Breast epithelium (tissue), 4 donors: ENCODE results near the gene GALNTL6. TPM values are rescaled to one million over a fixed set of nuclear protein-coding genes. Genes with fewer than 3 reads are reported as not detected.

Source experiments
- DNase-seq, 2 donors: peaks; one replicate each; pipeline ENCODE4 v3.0.0-alpha.2; 2019; ENCODE audit warnings: low spot score in 2 of 2
- H3K27ac ChIP-seq, 2 donors: fragments of 200-600 bp; sonication (generic) in 1 of 2; one replicate each; pipeline ENCODE4 v1.5.1; 2016 to 2019; ENCODE audit warnings: mild to moderate bottlenecking in 1 of 2
- H3K27me3 ChIP-seq, 2 donors: fragments of 200-600 bp; sonication (generic) in 1 of 2; one replicate each; pipeline versions ENCODE4 v1.5.1 to v1.6.0; 2017 to 2019; ENCODE audit warnings: control low read depth in 1 of 2, mild to moderate bottlenecking in 1 of 2
- H3K36me3 ChIP-seq: fragments of 200-600 bp; one replicate; pipeline ENCODE4 v1.5.1; 2019
- H3K4me1 ChIP-seq, 2 donors: fragments of 200-600 bp; sonication (generic); one replicate each; pipeline ENCODE4 v1.5.1; 2016 to 2019; ENCODE audit warnings: control low read depth in 1 of 2
- H3K4me3 ChIP-seq, 3 donors: fragments of 200-600 bp; sonication (generic); 1 replicate in 2 of 3; 2 replicates in 1 of 3; pipeline ENCODE4 v1.5.1; 2016 to 2019; ENCODE audit warnings: mild to moderate bottlenecking in 3 of 3, moderate library complexity in 2 of 3
- H3K9me3 ChIP-seq, 2 donors: fragments of 200-600 bp; sonication (generic) in 1 of 2; one replicate each; pipeline ENCODE4 v1.5.1; 2016 to 2019; ENCODE audit warnings: control low read depth in 1 of 2
- POLR2A ChIP-seq: fragments of 450-650 bp; IDR thresholded peaks from one replicate; pipeline ENCODE4 v1.6.1; 2016; ENCODE audit warnings: antibody characterized with exemption, mild to moderate bottlenecking, moderate library complexity
- POLR2AphosphoS5 ChIP-seq, 3 donors: sonication (generic); formaldehyde crosslinking; IDR thresholded peaks; one replicate each; pipeline ENCODE4 v1.6.1; 2017; ENCODE audit warnings: antibody characterized with exemption in 3 of 3
- intact Hi-C: fragments of 100-400 bp; cut with DNase I; formaldehyde crosslinking; loops from one replicate; pipeline ENCODE4 v1.15.1; 2023; ENCODE audit warnings: low total_unique reads
- total RNA-seq, 3 donors: library from RNA; depleted of rRNA; stranded (reverse); fragments of >200 nt; gene quantifications; one replicate each; pipeline ENCODE4 v1.1.0, GENCODE V29; 2016
- TF ChIP-seq, protein P1 (sequence below), 3 donors: fragments of 450-650 bp; IDR thresholded peaks; one replicate each; pipeline ENCODE4 v1.5.1; 2016 to 2017; ENCODE audit warnings: antibody characterized with exemption in 3 of 3, mild to moderate bottlenecking in 3 of 3, moderate library complexity in 3 of 3

Gene GALNTL6
- total RNA-seq, 3 donors from 2014 or later: 0.29 to 0.98 TPM; not detected in 1

GRCh38 chr4:171814545-171814944 is 1.3 kb downstream of the GALNTL6 start:
- H3K4me1 ChIP-seq: peaks cover 0 to 3% of the 10 kb centered on the region in 2 donors
- H3K27ac ChIP-seq: no peak overlapping the region
- peaks cover 0 to 32% of the 10 kb centered on the region in 2 donors for H3K27me3 ChIP-seq
- TF ChIP-seq, protein P1, sequence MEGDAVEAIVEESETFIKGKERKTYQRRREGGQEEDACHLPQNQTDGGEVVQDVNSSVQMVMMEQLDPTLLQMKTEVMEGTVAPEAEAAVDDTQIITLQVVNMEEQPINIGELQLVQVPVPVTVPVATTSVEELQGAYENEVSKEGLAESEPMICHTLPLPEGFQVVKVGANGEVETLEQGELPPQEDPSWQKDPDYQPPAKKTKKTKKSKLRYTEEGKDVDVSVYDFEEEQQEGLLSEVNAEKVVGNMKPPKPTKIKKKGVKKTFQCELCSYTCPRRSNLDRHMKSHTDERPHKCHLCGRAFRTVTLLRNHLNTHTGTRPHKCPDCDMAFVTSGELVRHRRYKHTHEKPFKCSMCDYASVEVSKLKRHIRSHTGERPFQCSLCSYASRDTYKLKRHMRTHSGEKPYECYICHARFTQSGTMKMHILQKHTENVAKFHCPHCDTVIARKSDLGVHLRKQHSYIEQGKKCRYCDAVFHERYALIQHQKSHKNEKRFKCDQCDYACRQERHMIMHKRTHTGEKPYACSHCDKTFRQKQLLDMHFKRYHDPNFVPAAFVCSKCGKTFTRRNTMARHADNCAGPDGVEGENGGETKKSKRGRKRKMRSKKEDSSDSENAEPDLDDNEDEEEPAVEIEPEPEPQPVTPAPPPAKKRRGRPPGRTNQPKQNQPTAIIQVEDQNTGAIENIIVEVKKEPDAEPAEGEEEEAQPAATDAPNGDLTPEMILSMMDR (IDR thresholded peaks at IDR 0.05): no peak
- TF ChIP-seq POLR2AphosphoS5 (IDR thresholded peaks at IDR 0.05): no peak
- TF ChIP-seq POLR2A: no peak
- H3K36me3 ChIP-seq: no peaks in the 10 kb centered on the region
- intact Hi-C loops: no loop called here
- H3K4me3 ChIP-seq: no peak overlapping the region
- DNase-seq: no peak
- H3K9me3 ChIP-seq: no peaks in the 10 kb centered on the region

- H3K27me3 ChIP-seq: peaks cover 0 to 30% of the 10 kb centered on the region in 2 donors
- TF ChIP-seq POLR2AphosphoS5 (IDR thresholded peaks at IDR 0.05) (no peak), POLR2A (no peak)
- TF ChIP-seq, protein P1 (IDR thresholded peaks at IDR 0.05): no peak
- intact Hi-C loops: no loop called here
Measured at GRCh38 chr4:171817026-171817425, 3.8 kb downstream of the GALNTL6 start.

DNA sequence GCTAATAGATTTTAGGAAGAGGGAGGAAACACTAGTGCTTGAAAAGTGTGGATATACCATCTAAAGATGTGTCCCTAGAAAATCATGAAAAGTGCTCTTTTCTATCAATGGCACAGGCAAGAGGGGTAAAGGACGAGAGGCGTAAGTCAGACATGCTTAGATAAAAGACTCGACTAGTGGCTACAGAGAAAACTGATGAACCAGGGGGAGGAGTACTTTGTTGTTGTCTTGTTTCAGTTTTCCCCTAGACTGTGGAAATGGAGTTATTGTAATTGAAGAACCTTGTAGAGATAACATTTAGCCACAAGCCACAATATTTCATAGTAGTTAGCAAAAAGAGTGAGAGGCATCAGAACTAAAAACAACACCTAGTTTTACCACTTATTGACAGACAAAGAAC is 21.4 kb downstream of the GALNTL6 start:
- Histone ChIP-seq H3K27ac (no peak overlapping the region), H3K36me3 (no peaks in the 10 kb centered on the region), H3K27me3 (no peaks in the 10 kb centered on the region), H3K4me3 (no peak overlapping the region), H3K4me1 (no peaks in the 10 kb centered on the region), H3K9me3 (no peaks in the 10 kb centered on the region)
- intact Hi-C loops: no loop called here
- no peak for DNase-seq
- TF ChIP-seq POLR2A: no peak
- no peak for TF ChIP-seq POLR2AphosphoS5 (IDR thresholded peaks at IDR 0.05)
- TF ChIP-seq, protein P1 (IDR thresholded peaks at IDR 0.05): no peak

More at GRCh38 chr4:171817026-171817425, 3.8 kb downstream of the GALNTL6 start:
- no peak overlapping the region for H3K27ac ChIP-seq
- no peak overlapping the region for H3K4me3 ChIP-seq
- peaks cover 0 to 3% of the 10 kb centered on the region in 2 donors for H3K4me1 ChIP-seq
- no peaks in the 10 kb centered on the region for H3K9me3 ChIP-seq
- H3K36me3 ChIP-seq: no peaks in the 10 kb centered on the region
- no peak for DNase-seq

DNA sequence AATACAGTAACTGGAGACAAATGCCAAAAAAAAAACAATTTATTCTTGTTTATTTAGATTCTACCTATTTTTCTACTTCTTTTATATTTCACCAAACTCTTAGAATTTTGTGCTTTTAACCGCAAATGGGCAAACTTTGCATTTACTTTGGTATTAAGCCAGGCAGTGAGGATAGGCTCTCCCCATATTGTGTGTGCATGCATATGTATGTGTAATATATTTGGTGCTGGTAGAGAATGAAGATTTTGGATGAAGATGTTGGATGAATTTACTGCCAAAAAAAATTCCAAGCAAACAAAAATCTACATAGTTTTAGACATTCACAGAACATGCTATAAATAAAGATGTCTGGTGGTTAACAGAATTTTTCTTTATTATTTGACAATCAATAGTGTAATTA is 30.3 kb downstream of the GALNTL6 start:
- TF ChIP-seq, protein P1 (IDR thresholded peaks at IDR 0.05): no peak
- no peak for TF ChIP-seq POLR2AphosphoS5 (IDR thresholded peaks at IDR 0.05)
- TF ChIP-seq POLR2A: no peak
- no peak for DNase-seq
- Histone ChIP-seq H3K27me3 (no peaks in the 10 kb centered on the region), H3K4me3 (no peak overlapping the region), H3K36me3 (peaks cover 4% of the 10 kb centered on the region), H3K27ac (no peak overlapping the region), H3K9me3 (no peaks in the 10 kb centered on the region), H3K4me1 (no peaks in the 10 kb centered on the region)
- intact Hi-C loops: no loop called here

GRCh38 chr4:171846232-171846631 is 33.0 kb downstream of the GALNTL6 start:
- Histone ChIP-seq H3K27ac (no peak overlapping the region), H3K4me3 (no peak overlapping the region), H3K27me3 (no peaks in the 10 kb centered on the region), H3K4me1 (no peaks in the 10 kb centered on the region), H3K9me3 (no peaks in the 10 kb centered on the region), H3K36me3 (peaks cover 2% of the 10 kb centered on the region)
- no peak for TF ChIP-seq POLR2A
- TF ChIP-seq, protein P1 (IDR thresholded peaks at IDR 0.05): no peak
- TF ChIP-seq POLR2AphosphoS5 (IDR thresholded peaks at IDR 0.05): no peak
- no peak for DNase-seq
- intact Hi-C loops: no loop called here
